NCI-H2196 treated with DMSO at 0.1 percent for 48 hours (cell line): ENCODE measurements around the gene ALOX15.
A peak's percentile ranks its signal among the peaks of the same experiment; 100 is the strongest.
"Not testable (repeated sequence)": the region's sequence is repeated elsewhere in the genome, so short reads cannot be mapped to it uniquely, and the experiment has no call there.

Source experiments
- DNase-seq: peaks from one replicate; lab custom pipeline; 2025; ENCODE audit not compliant: unreplicated experiment; lab: John Stamatoyannopoulos, UW

ALOX15 gene

GRCh38 chr17:4655933-4656332 is 14.5 kb upstream of the ALOX15 start:
- DNase-seq = not testable (repeated sequence)

- no peak for DNase-seq
Observed at GRCh38 chr17:4652997-4653396, 11.5 kb upstream of the ALOX15 start.

GRCh38 chr17:4648741-4649140 is 7.3 kb upstream of the ALOX15 start:
- DNase-seq = peak; percentile 35

GRCh38 chr17:4645642-4646041 is 4.2 kb upstream of the ALOX15 start:
- no peak for DNase-seq

GRCh38 chr17:4643676-4644075 is 2.2 kb upstream of the ALOX15 start:
- DNase-seq = peak; percentile 16

GRCh38 chr17:4642286-4642685 is 808 bp upstream of the ALOX15 start:
- DNase-seq = no peak

GRCh38 chr17:4640569-4641188 is 799 bp downstream of the ALOX15 start:
- not testable (repeated sequence) for DNase-seq

GRCh38 chr17:4639301-4640059 is 2.0 kb downstream of the ALOX15 start:
- DNase-seq = not testable (repeated sequence)

- not testable (repeated sequence) for DNase-seq
Observed at GRCh38 chr17:4638766-4639165, 2.7 kb downstream of the ALOX15 start.

GRCh38 chr17:4636474-4637100 is 4.9 kb downstream of the ALOX15 start:
- DNase-seq = no peak

GRCh38 chr17:4635823-4636375 is 5.6 kb downstream of the ALOX15 start:
- no peak for DNase-seq

GRCh38 chr17:4634976-4635375 is 6.5 kb downstream of the ALOX15 start:
- DNase-seq = no peak

- DNase-seq = no peak
Observed at GRCh38 chr17:4633643-4634042, 7.8 kb downstream of the ALOX15 start.

GRCh38 chr17:4632581-4632920 is 8.9 kb downstream of the ALOX15 start:
- DNase-seq = no peak

- DNase-seq = no peak
Observed at GRCh38 chr17:4631836-4632580, 9.5 kb downstream of the ALOX15 start.

- DNase-seq = no peak
Observed at GRCh38 chr17:4631431-4631830, 10.0 kb downstream of the ALOX15 start.

- no peak for DNase-seq
Observed at GRCh38 chr17:4626734-4627256, 14.7 kb downstream of the ALOX15 start.

GRCh38 chr17:4625181-4625617 is 16.3 kb downstream of the ALOX15 start:
- DNase-seq = no peak

GRCh38 chr17:4624451-4624911 is 17.0 kb downstream of the ALOX15 start:
- not testable (repeated sequence) for DNase-seq

- no peak for DNase-seq
Observed at GRCh38 chr17:4623249-4623648, 18.2 kb downstream of the ALOX15 start.

- DNase-seq = no peak
Observed at GRCh38 chr17:4622375-4622774, 19.1 kb downstream of the ALOX15 start.
